Measurements from ENCODE around the gene MTCH2.

The MTCH2 gene

GRCh38 chr11:47615249-47615648, 27.1 kb downstream of the MTCH2 start:
- peaks cover 7% of the 10 kb centered on the region for H3K4me1 ChIP-seq (ENCODE audit: insufficient read depth, low read length, poor library complexity, severe bottlenecking)
- H3K9me3 ChIP-seq (ENCODE audit: insufficient read depth, low read depth, low read length) = no peaks in the 10 kb centered on the region

GRCh38 chr11:47611348-47611794, 31.0 kb downstream of the MTCH2 start:
- Histone ChIP-seq H3F3A (ENCODE audit: low read depth) (no peaks in the 10 kb centered on the region), H2AFZ (ENCODE audit: low read length) (no peak overlapping the region), H3K36me3 (ENCODE audit: insufficient read depth, low read length) (peaks cover 2% of the 10 kb centered on the region; the same call in 1 of the 2 replicates), H4K20me1 (ENCODE audit: insufficient read depth, low read length, poor library complexity, severe bottlenecking) (no peaks in the 10 kb centered on the region), H3K79me2 (ENCODE audit: insufficient read depth, low read length) (no peaks in the 10 kb centered on the region), H3K4me1 (ENCODE audit: insufficient read depth, low read length, poor library complexity, severe bottlenecking) (peaks cover 23% of the 10 kb centered on the region), H3K9me3 (ENCODE audit: insufficient read depth, low read depth, low read length) (no peaks in the 10 kb centered on the region), H3K4me2 (ENCODE audit: low read depth, low read length, poor library complexity, severe bottlenecking) (no peak overlapping the region), H3K4me3 (ENCODE audit: low read length, poor library complexity, severe bottlenecking) (no peak overlapping the region), H3K27me3 (ENCODE audit: insufficient read depth, low read length, poor library complexity, severe bottlenecking) (no peaks in the 10 kb centered on the region), H3K9ac (ENCODE audit: low read depth, low read length, poor library complexity, severe bottlenecking) (no peak overlapping the region), H3K9me2 (replicated peaks; ENCODE audit: low read depth, low read length) (no peaks in the 10 kb centered on the region)
- TF ChIP-seq EZH2phosphoT487 (IDR thresholded peaks at IDR 0.05; ENCODE audit: borderline replicate concordance) = no peak
- TF ChIP-seq CTCF (conservative IDR thresholded peaks at IDR 0.05; ENCODE audit: low read length) = no peak

More at GRCh38 chr11:47615249-47615648, 27.1 kb downstream of the MTCH2 start:
- peaks cover 17% of the 10 kb centered on the region; the same call in 1 of the 2 replicates for H3K36me3 ChIP-seq (ENCODE audit: insufficient read depth, low read length)
- H4K20me1 ChIP-seq (ENCODE audit: insufficient read depth, low read length, poor library complexity, severe bottlenecking) = no peaks in the 10 kb centered on the region
- H3K79me2 ChIP-seq (ENCODE audit: insufficient read depth, low read length) = no peaks in the 10 kb centered on the region
- TF ChIP-seq CTCF (conservative IDR thresholded peaks at IDR 0.05; ENCODE audit: low read length) (no peak), EZH2phosphoT487 (IDR thresholded peaks at IDR 0.05; ENCODE audit: borderline replicate concordance) (no peak)
- H2AFZ ChIP-seq (ENCODE audit: low read length) = no peak overlapping the region
- no peak overlapping the region for H3K4me2 ChIP-seq (ENCODE audit: low read depth, low read length, poor library complexity, severe bottlenecking)
- no peaks in the 10 kb centered on the region for H3K9me2 ChIP-seq (replicated peaks; ENCODE audit: low read depth, low read length)
- no peaks in the 10 kb centered on the region for H3K27me3 ChIP-seq (ENCODE audit: insufficient read depth, low read length, poor library complexity, severe bottlenecking)
- H3K9ac ChIP-seq (ENCODE audit: low read depth, low read length, poor library complexity, severe bottlenecking) = no peak overlapping the region
- H3K4me3 ChIP-seq (ENCODE audit: low read length, poor library complexity, severe bottlenecking) = no peak overlapping the region
- no peaks in the 10 kb centered on the region; the same call in 1 of the 2 replicates for H3F3A ChIP-seq (ENCODE audit: low read depth)

GRCh38 chr11:47609675-47610074, 32.7 kb downstream of the MTCH2 start:
- TF ChIP-seq EZH2phosphoT487 (IDR thresholded peaks at IDR 0.05; ENCODE audit: borderline replicate concordance) = no peak
- TF ChIP-seq CTCF (conservative IDR thresholded peaks at IDR 0.05; ENCODE audit: low read length) = no peak
- Histone ChIP-seq H3K9me2 (replicated peaks; ENCODE audit: low read depth, low read length) (no peaks in the 10 kb centered on the region), H4K20me1 (ENCODE audit: insufficient read depth, low read length, poor library complexity, severe bottlenecking) (no peaks in the 10 kb centered on the region), H3K4me2 (ENCODE audit: low read depth, low read length, poor library complexity, severe bottlenecking) (no peak overlapping the region), H3K36me3 (ENCODE audit: insufficient read depth, low read length) (peaks cover 2% of the 10 kb centered on the region; the same call in 1 of the 2 replicates), H2AFZ (ENCODE audit: low read length) (no peak overlapping the region), H3K79me2 (ENCODE audit: insufficient read depth, low read length) (no peaks in the 10 kb centered on the region), H3F3A (ENCODE audit: low read depth) (no peaks in the 10 kb centered on the region), H3K27me3 (ENCODE audit: insufficient read depth, low read length, poor library complexity, severe bottlenecking) (no peaks in the 10 kb centered on the region), H3K9ac (ENCODE audit: low read depth, low read length, poor library complexity, severe bottlenecking) (no peak overlapping the region), H3K9me3 (ENCODE audit: insufficient read depth, low read depth, low read length) (no peaks in the 10 kb centered on the region), H3K4me1 (ENCODE audit: insufficient read depth, low read length, poor library complexity, severe bottlenecking) (peaks cover 27% of the 10 kb centered on the region), H3K4me3 (ENCODE audit: low read length, poor library complexity, severe bottlenecking) (no peak overlapping the region)

Measured in Loucy (cell line).